Stimulated activated CD8-positive, alpha-beta memory T cell treated with anti-CD3 and anti-CD28 coated beads, Interleukin-4, amount 100 ng/mL, for 24 hours (primary cell): Measurements from ENCODE around the gene AURKAIP1.
A peak's percentile ranks its signal among the peaks of the same experiment; 100 is the strongest.

Experiments used
- DNase-seq: peaks from one replicate; pipeline ENCODE4 v3.0.0-alpha.2; 2020; ENCODE audit warnings: low read depth

The AURKAIP1 gene

DNA sequence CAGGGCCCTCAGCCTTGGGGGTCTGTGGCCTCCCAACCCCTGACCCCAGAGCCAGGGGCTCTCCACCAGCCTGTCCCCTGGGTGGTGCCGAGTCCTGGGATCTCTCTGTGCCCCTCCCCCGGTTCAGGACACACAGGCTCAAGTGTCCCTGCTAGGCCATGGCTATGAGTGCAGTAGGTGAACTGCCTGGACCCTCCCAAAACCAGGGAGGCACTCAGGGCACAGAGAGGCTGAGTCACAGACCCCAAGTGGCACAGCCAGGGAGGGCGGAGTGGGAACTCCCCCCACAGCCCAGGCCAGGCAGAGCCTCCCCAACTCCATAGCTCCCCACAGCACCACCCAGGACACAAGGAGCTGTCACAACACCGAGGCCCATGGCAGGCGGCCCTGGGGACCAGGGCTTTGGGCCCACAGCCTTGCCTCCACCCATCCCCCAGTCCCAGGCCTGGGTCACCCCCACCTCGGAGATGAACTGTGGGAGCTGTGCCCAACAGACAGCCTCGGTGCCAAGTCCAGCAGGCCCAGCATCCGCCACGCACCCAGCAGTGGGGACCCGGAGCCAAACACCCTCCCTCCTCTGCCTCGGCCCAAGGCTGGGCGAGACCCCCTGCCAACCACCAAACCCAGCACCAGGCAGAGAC lies 29.0 kb downstream of the AURKAIP1 start:
- no peak for DNase-seq

DNA sequence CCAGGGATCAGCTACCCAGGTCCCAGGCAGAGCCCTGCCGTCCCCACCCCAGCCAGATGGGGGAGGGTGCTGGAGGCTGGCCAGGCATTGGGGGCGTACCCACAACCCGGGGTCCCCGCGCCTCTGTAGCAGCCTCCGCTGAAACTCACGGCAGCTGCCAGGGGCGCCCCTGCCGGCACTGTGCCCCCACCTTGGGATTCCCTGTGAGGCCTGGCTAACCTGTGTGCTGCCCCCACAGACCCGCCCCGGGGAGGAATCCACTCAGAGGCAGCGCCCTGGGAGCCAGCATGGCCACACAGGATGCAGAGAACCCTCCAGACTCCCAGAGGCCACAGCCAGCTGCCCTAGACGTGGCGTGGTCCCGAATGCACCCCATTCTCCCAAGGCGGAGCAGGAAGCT lies 29.6 kb downstream of the AURKAIP1 start:
- DNase-seq: no peak

DNA sequence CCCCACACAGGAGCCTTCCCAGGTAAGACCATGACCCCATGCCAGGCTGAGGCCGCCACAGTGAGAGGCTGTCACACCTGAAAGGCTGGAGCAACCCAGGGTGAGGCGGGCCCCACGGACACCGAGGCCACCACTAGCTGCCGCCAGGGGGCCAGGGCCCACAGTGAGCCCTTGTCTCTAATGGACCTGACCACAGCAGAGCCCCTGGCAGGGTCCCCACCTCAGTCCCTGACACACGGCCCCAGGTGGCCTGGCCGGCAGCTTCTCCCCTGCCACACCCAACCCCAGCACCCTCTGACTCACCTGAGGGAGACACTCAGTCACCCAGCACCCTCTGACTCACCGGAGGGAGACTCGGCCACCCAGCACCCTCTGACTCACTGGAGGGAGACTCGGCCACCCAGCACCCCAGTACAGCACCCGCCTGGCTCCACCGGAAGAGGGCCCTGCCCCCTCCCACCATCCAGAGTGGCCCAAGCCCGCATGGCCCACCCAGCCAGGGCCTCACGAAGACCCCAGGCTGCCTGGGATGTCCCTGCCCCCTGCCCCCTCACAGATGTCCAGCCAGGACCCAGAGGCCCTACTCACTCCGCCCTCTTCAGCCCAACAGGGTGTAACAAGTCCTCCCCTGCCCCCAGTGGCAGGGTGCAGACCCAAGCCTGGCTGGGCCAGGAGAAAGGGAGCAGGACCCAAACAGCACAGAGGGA lies 30.2 kb downstream of the AURKAIP1 start:
- DNase-seq: peak; percentile 41

DNA sequence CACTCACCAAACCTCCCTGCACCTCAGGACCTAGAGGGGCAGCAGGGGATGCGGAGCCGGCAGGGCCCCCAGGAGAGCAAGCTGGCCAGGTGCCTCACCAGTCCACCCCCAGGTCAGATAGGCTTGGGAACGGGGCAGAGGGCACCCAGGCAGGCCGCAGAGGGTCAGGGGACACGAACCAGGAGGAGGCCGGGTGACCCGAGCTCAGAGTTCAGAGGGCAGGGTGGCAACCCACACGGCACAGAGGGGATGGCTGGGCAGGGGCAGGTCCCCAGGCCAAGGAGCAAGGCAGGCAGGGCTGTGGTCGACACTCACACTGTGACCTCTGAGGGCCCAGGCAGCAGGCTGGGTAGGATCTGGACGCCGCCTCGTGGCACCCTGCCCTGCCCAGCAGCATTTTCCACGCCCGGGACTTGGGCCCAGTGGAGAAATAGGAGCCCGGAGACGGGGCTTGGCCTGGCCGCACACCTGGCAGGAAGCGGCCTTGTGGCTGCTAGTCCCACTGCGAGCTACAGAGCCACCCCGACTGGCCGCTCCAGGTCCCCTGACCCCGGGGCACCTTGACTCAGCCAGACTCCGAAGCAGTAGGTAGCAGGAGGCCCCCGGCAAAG lies 31.1 kb downstream of the AURKAIP1 start:
- DNase-seq: no peak

DNA sequence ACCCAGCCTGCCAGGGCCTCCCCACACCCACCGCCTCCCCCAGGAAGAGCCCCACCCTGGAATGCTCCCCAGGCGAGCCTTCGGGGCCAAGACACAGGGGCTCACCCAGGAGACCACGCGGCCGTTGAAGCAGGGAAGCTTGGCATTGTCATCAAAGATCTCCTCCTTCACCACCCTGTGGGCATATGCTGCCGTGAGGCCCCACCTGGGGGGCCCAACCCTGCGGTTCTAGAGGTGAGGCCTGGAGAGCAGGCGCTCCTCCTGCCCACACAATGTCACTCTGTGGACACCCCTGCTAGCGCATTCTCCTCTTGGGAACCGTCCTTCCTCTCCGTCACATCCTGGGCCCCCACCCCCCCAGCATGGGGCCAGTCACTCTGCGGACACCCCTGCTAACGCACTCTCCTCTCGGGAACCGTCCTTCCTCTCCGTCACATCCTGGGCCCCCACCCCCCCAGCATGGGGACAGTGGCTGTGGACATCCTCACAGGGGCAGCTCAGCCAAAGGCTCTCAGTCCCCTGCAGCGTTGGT lies 32.4 kb downstream of the AURKAIP1 start:
- DNase-seq: no peak

DNA sequence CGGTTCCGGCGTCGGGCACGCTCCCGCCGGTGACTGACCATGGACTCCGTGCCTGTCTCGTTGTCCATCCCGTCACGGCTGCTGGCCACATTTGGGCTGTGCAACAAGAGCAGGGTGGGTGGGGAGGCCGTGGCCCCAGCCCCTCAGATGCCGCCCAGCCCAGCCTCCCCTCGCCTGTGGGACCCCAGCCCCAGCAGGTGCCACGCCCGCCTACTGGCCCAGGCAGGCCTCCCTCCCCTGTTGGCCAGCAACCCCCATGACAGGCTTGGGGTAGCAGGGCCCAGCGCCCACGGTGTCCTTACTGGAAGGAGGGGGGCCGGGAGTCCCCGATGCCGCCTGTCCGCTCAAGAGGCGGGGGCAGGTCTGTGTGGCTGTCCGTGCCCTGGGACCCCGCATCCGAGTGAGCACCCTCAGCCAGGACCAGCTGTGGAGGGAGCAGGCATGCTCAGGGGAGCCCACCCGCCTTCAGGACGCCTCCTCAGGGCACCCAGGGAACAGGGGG lies 32.9 kb downstream of the AURKAIP1 start:
- DNase-seq: no peak

DNA sequence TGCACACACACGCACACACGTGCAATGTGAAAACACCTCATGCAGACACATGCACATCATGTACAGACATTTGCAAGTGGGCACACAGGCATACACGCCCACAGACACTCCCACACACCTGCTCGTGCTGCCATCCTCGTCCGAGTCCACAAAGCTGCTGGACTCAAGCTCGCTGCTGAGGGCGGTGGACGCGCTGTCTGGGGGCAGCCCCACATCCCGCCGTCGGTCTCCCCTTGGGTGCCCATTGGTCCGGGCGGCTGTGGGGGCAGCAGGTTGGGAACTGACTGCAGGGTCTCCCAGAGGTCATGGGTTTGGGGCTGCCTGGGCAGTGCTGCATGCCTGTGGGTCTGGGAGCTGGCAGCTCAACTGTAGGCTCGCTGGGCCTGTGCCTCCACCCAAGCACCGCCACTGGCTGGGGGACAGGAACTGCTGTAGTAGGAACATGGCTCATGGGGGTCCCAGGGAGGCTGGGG lies 33.4 kb downstream of the AURKAIP1 start:
- no peak for DNase-seq

DNA sequence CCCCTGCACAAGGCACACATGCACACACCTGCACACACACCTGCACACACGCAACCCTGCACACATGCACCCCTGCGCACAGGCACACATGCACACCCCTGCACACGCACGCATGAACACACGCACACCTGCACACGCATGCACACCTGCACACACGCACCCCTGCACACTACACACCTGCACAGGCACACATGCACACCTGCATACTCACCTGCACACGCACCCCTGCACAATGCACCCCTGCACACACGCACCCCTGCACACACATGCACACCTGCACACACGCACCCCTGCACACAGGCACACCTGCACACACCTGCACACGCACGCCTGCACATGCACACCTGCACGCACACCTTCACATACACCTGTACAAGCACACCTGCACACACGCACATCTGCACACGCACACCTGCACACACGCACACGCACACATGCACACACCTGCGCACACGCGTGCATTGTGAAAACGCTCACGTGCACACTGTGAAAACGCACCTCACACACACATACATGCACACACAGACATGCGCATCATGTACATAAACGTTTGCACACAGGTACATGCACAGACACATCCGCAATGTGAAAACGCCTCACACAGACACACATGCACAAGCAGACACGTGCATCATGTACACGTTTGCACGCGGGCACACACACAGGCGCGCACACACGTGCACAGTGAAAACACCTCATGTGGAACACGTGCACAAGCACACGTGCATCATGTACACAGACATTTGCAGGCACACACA lies 34.0 kb downstream of the AURKAIP1 start:
- no peak for DNase-seq

DNA sequence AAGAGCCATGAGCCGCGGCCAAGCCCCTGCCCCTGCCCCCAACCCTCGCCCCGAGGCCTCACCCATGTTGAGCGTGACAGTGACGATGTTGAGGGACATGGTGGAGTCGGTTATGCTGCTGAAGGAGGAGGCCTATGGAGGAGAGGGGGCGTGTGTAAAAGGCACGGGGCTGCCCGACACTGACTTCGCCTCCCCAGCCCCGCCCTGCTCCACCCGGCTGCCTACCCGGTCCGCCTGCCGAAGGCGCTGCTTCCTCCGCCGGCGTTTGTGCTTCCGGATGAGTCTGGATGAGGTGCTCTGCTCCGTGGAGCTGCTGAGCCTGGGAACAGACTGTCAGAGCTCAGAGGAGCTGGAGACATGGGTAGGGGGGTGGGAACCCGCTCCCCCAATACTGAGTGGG lies 34.8 kb downstream of the AURKAIP1 start:
- no peak for DNase-seq

DNA sequence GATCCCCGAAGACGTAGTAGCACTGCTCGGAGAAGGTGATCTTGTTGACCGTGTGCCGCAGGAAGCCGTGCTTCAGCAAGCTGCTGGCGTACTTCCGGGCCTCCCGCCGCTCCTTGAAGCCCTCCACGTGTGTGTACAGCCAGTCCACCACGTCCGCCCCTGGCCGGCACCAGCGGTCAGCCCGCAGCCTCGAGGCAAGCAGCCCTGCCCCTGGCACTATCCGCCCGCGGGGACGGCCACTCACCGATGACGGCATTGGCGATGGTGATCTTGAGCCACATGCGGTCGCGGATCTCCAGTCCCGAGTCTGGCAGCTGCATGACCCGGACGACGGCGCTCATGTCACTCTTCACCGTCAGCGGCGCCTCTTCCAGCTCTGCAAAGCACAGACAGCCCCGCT lies 36.7 kb downstream of the AURKAIP1 start:
- no peak for DNase-seq

DNA sequence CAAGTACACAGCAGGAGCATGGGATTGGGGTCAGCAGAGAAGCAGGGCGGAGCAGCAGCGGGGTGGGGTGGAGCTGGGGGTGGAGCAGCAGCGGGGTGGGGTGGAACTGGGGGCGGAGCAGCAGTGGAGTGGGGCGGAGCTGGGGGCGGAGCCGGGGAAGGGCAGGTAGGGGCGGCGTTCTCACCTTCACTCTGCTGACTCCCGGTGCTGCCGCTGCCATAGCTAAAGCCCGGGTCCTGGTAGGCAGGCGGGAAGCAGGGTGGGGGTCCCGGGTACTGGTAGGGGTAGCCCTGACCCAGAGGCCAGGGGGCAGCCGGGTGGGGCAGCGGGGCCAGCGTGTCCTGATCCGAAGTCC lies 37.2 kb downstream of the AURKAIP1 start:
- DNase-seq: peak; percentile 26

DNA sequence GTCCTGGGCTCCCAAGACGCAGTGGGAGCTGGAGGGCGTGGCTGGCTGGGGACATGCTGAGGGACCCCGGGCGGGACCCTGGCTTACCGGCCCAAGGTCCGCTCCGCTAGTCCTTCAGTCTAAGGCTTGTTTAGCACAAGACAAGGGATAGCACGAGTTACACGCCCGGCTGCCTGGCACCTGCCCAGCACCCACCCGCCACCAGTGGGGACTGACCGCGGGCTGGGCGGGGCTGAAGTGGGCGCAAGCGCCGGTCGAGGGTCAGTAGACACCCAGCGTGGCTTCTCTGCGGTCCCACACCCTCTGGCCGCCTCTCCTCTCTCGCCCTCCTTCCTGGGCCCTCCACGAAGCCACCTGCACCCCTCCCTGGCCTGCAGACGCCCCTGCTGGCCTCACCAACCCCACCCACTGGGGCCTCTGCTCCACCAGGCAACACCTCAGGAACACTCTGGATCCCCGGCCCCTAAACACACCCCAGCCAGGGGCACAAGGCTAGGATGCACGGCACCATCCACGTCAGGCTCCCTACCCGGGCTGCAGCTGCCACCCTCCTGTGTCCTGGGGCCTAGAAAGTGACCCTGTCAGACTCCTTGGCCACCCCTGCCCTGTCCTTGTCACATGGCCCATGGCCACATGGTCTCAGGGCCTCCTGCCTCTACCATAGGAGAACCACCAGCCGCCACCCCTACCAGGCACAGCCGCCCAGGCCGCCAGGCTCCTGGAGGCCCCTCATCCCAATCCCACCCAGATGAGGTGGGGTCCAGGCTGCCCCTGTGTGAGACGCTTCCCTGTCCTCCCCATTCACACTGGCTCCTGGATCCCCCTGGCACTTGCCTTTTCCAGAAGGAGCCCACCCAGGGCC lies 37.8 kb downstream of the AURKAIP1 start:
- no peak for DNase-seq

DNA sequence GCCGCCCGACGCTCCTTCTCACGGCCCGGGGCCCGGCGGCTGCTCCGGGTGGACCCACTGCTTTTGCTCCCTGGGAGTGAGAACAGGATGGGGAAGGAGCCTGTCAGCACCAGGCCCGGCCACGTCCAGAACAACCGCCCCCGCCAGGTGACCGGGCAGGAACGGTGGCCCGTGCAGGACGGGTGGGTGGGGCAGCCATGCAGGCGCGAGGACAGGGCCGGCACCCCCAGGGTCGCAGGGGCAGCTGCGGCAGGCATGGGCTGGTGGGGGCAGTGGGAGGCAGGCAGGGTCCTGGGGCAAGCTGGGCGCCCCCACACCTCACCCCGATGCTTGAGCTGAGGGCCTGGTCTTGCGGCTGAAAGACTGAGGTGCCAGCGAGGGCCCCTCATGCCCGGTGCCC lies 38.6 kb downstream of the AURKAIP1 start:
- no peak for DNase-seq

DNA sequence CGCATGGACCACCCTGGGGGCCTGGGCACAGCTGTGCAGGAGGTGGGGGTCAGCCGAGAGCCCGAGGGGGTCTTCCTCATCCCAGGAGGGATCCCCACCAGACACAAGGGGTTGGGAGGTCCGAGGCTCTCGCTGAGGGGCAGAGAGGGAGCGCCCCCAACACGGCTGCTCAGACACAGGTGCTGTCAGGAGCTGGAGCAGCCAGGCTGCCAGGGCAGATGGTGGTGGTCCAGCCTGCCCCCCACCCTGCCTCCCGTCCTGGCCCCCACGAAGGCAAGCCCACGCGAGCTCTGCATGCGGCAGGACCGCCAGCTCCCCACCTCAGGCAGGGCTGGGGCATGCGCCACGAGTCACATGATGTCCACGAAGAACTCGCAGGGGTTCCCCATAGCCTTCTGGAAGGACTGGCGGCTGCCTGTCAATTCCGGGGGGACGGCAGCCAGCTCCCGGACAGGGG lies 39.2 kb downstream of the AURKAIP1 start:
- no peak for DNase-seq

DNA sequence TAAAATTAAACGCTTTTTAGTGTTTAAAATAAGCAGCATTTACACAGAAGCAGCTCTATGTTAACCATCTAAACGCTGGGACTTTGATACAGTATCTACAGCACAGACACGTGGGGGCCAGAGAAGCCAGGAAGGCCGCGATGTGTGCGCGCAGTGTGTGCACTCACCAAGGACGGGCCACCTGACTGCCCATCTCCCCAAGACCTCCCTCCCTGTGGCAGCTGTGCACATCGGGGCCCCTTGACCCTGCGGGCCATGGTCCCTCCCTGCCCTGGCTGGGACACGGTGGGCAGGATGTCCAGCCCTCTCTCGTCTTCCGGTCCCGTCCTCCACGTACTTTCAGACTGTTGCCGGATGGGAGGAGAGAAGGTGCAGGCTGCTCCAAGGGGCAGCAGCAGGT lies 39.7 kb downstream of the AURKAIP1 start:
- no peak for DNase-seq

DNA sequence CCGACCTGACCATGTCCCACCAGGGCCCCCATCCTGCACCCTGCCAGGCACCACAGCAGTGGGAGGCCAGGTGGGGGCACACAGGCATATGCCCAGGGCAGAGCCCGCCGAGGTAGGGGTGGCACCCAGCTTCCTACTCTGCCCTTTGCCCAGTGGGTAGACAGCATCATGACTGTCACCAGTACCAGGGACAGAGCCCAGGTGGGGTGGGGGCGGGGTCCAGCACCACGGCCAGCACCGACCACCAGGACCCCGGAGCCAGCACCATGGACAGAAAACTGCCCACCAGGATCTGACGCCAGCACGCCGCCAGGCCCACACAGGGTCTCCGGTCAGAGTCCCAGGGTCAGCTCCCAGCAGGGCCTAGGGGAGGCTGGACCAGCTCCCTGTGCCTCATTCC lies 40.2 kb downstream of the AURKAIP1 start:
- no peak for DNase-seq

DNA sequence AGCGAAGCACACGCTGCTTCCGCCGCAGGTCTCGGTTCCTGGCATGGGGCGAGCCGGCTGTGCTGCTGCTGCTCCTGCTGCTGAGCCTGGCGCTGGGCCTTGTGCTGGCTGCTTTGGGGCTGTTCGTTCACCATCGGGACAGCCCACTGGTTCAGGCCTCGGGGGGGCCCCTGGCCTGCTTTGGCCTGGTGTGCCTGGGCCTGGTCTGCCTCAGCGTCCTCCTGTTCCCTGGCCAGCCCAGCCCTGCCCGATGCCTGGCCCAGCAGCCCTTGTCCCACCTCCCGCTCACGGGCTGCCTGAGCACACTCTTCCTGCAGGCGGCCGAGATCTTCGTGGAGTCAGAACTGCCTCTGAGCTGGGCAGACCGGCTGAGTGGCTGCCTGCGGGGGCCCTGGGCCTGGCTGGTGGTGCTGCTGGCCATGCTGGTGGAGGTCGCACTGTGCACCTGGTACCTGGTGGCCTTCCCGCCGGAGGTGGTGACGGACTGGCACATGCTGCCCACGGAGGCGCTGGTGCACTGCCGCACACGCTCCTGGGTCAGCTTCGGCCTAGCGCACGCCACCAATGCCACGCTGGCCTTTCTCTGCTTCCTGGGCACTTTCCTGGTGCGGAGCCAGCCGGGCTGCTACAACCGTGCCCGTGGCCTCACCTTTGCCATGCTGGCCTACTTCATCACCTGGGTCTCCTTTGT lies 41.3 kb downstream of the AURKAIP1 start:
- DNase-seq: no peak

DNA sequence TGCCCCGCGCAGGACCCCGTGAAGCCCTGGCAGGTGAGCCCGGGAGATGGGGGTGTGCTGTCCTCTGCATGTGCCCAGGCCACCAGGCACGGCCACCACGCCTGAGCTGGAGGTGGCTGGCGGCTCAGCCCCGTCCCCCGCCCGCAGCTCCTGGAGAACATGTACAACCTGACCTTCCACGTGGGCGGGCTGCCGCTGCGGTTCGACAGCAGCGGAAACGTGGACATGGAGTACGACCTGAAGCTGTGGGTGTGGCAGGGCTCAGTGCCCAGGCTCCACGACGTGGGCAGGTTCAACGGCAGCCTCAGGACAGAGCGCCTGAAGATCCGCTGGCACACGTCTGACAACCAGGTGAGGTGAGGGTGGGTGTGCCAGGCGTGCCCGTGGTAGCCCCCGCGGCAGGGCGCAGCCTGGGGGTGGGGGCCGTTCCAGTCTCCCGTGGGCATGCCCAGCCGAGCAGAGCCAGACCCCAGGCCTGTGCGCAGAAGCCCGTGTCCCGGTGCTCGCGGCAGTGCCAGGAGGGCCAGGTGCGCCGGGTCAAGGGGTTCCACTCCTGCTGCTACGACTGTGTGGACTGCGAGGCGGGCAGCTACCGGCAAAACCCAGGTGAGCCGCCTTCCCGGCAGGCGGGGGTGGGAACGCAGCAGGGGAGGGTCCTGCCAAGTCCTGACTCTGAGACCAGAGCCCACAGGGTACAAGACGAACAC lies 42.1 kb downstream of the AURKAIP1 start:
- no peak for DNase-seq

DNA sequence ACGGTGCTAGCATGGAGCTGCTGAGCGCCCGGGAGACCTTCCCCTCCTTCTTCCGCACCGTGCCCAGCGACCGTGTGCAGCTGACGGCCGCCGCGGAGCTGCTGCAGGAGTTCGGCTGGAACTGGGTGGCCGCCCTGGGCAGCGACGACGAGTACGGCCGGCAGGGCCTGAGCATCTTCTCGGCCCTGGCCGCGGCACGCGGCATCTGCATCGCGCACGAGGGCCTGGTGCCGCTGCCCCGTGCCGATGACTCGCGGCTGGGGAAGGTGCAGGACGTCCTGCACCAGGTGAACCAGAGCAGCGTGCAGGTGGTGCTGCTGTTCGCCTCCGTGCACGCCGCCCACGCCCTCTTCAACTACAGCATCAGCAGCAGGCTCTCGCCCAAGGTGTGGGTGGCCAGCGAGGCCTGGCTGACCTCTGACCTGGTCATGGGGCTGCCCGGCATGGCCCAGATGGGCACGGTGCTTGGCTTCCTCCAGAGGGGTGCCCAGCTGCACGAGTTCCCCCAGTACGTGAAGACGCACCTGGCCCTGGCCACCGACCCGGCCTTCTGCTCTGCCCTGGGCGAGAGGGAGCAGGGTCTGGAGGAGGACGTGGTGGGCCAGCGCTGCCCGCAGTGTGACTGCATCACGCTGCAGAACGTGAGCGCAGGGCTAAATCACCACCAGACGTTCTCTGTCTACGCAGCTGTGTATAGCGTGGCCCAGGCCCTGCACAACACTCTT lies 42.8 kb downstream of the AURKAIP1 start:
- DNase-seq: no peak
